Skeletal muscle satellite cell (primary cell): ENCODE data around the gene PLCB1.

Experiments
- H3K27me3 ChIP-seq: 2 replicates; pipeline ENCODE4 v1.7.0; 2013; ENCODE audit warnings: low read length; ENCODE audit not compliant: control insufficient read depth, insufficient read depth
- H3K36me3 ChIP-seq: 2 replicates; pipeline ENCODE4 v1.7.0; 2013; ENCODE audit warnings: mild to moderate bottlenecking, control low read depth, low read length; ENCODE audit not compliant: insufficient read depth
- H3K4me1 ChIP-seq: 2 replicates; pipeline ENCODE4 v1.7.0; 2013; ENCODE audit warnings: low read length; ENCODE audit not compliant: control insufficient read depth, insufficient read depth
- H3K4me2 ChIP-seq: 2 replicates; pipeline ENCODE4 v1.7.0; 2013; ENCODE audit warnings: mild to moderate bottlenecking, low read length
- H3K4me3 ChIP-seq: 2 replicates; pipeline ENCODE4 v1.7.0; 2013; ENCODE audit warnings: low read length
- H3K9ac ChIP-seq: 2 replicates; pipeline ENCODE4 v1.7.0; 2013; ENCODE audit warnings: mild to moderate bottlenecking, low read depth, low read length, moderate library complexity
- H3K9me3 ChIP-seq: replicated peaks from 2 replicates; pipeline ENCODE4 v1.7.0; 2013; ENCODE audit warnings: mild to moderate bottlenecking, control low read depth, low read length

The PLCB1 gene

DNA sequence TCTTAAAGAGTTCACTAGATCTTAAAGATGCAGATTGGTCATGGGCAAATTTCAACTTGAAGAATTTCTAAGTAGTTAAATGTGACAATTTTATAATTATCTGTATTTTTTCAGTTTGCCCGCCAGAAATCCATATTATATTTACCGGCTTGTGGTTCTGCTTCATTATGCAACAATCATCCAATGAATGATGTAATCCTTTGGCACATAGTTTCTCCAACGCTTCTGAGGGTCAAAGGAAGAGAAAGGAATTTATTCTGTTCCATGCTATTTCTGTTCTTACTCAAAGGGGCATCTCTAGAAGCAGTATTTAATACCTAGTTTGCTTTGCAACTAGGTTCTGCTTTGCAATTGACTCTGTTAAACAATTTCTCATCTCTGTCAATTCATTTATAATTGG lies 577.6 kb downstream of the PLCB1 start:
- no peaks in the 10 kb centered on the region for H3K36me3 ChIP-seq
- no peak overlapping the region for H3K9ac ChIP-seq
- no peaks in the 10 kb centered on the region for H3K9me3 ChIP-seq
- H3K27me3 ChIP-seq, result no peaks in the 10 kb centered on the region
- H3K4me2 ChIP-seq, result no peak overlapping the region
- no peak overlapping the region for H3K4me3 ChIP-seq
- H3K4me1 ChIP-seq, result no peaks in the 10 kb centered on the region

DNA sequence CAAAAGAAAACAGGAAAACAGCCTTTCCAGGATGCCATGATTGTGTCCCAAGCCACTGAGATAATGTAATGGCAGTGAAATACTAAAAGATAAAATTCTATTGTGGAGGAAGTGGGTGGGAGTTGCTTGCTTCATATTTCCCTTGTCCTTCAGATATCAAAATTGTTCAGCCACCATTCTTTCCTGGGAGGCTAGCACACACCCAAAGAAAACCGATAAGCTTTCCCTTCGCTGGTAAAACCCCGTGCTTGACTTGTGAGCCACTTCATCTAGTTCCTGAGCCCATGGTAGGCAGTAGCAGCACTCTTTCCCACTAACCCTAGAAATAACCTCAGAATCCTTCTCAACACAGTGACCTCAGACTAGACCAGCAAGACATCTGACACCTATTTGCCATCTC lies 579.4 kb downstream of the PLCB1 start:
- Histone ChIP-seq H3K4me2 (no peak overlapping the region), H3K27me3 (no peaks in the 10 kb centered on the region), H3K9ac (no peak overlapping the region), H3K4me3 (no peak overlapping the region), H3K36me3 (no peaks in the 10 kb centered on the region), H3K9me3 (no peaks in the 10 kb centered on the region), H3K4me1 (no peaks in the 10 kb centered on the region)

DNA sequence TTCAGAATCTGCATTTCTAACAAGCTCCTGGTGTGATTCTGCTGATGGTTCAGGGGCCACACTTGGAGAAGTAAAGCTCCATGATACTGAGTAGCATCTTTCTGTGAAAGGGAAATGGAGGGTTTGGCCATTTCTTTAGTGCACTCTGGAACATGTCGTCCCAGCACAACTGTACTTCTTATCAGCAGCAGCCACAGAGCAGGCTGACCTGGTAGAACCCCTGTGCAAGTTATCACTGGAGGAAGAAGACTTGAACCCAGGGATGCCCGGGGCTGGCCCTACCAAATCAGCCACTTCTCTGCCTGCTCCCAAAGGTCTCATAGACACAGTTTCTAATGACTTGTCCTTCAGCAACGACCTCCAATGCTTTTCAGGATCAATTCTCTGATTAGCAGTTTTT lies 582.1 kb downstream of the PLCB1 start:
- Histone ChIP-seq H3K27me3 (no peaks in the 10 kb centered on the region), H3K9me3 (no peaks in the 10 kb centered on the region), H3K36me3 (no peaks in the 10 kb centered on the region), H3K4me1 (no peaks in the 10 kb centered on the region), H3K9ac (no peak overlapping the region), H3K4me2 (no peak overlapping the region), H3K4me3 (no peak overlapping the region)

DNA sequence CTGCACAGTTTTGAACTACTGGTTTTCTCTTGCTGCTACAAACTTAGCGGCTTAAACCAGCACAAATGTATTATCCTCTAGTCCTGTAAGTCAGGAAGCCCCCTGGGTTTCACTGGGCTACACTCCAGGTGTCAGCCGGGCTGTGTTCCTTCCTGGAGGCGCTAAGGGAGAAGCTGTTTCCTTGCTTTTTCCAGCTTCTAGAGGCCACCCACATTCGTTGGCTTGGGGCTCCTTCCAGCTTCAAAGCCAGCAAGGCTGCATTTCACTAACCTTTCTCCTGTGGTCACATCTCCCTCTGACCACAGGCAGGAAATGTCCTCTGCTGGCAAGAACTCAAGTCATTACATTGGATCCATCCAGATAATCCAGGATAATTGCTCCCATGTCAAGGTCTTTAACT lies 586.2 kb downstream of the PLCB1 start:
- no peaks in the 10 kb centered on the region for H3K36me3 ChIP-seq
- H3K4me1 ChIP-seq, result no peaks in the 10 kb centered on the region
- H3K9ac ChIP-seq, result no peak overlapping the region
- no peak overlapping the region for H3K4me2 ChIP-seq
- H3K27me3 ChIP-seq, result no peaks in the 10 kb centered on the region
- H3K9me3 ChIP-seq, result no peaks in the 10 kb centered on the region
- no peak overlapping the region for H3K4me3 ChIP-seq

DNA sequence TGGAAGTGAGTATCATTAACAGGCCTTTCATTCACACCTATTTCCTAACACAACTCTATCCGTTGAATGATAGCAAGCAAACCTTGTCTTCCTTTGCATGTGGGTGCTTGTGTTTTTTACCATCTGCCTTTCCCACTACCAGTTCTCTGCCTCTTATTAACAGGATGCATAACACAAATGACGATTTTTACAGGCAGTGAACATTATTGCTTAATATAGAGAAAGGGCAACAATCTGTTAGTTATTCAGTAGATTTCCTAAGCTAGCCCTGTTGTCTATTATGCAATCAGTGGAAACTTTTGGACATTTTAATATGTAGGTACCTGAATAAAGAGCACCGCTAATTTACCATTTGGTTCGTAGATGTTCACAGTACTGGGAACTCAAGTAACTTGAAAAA lies 588.0 kb downstream of the PLCB1 start:
- Histone ChIP-seq H3K27me3 (no peaks in the 10 kb centered on the region), H3K4me1 (no peaks in the 10 kb centered on the region), H3K4me2 (no peak overlapping the region), H3K9me3 (no peaks in the 10 kb centered on the region), H3K4me3 (no peak overlapping the region), H3K36me3 (no peaks in the 10 kb centered on the region), H3K9ac (no peak overlapping the region)

DNA sequence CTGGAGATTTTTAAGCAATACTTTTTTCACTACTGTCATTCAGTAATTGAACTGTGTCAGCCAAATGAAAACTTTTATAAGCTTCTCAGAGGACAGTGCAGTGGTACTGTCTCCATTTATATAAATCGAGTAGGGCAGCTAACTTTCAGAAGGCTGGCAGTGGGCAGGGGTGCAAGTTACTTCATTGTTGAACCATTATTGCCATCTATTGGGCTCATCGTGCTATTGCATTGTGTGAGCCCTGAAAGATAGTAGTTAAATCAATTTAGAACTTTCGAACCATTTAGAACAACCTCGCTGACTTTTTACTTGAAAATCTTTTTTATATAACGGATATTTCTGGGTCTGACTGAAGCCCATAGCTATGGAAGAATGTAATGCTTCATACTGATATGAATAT lies 589.0 kb downstream of the PLCB1 start:
- no peak overlapping the region for H3K4me2 ChIP-seq
- no peaks in the 10 kb centered on the region for H3K4me1 ChIP-seq
- H3K27me3 ChIP-seq, result no peaks in the 10 kb centered on the region
- H3K9me3 ChIP-seq, result no peaks in the 10 kb centered on the region
- no peak overlapping the region for H3K4me3 ChIP-seq
- no peaks in the 10 kb centered on the region for H3K36me3 ChIP-seq
- no peak overlapping the region for H3K9ac ChIP-seq

DNA sequence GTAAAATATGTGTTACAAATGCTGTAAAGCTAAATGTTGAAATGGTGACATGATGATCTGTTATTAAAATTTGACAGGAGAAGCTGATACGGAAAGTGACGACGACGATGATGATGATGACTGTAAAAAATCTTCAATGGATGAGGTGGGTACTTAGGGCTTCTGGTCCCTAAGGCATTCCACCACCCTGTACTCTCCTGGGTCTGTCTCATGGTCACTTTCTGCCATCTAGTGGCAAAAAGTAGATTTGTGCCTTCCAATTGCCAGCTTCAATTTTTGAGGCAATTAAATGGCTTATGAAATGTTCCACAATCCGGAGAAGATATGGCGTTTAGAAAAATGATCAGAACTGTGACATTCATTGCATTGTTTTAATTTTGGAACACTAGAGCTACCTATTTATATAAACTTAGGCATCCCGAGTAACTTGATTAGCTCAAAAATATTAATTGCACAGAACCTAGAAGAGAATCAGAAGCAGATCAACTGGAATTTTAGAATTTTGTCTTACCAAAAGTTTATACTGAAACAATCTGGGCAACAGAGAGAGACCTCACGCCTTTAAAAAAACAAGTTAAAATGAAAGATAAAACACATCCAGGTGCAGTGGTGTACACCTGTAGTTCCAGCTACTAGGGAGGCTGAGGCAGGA lies 590.3 kb downstream of the PLCB1 start:
- Histone ChIP-seq H3K4me3 (no peak overlapping the region), H3K9me3 (no peaks in the 10 kb centered on the region), H3K9ac (no peak overlapping the region), H3K4me2 (no peak overlapping the region), H3K27me3 (no peaks in the 10 kb centered on the region), H3K4me1 (no peaks in the 10 kb centered on the region), H3K36me3 (no peaks in the 10 kb centered on the region)

DNA sequence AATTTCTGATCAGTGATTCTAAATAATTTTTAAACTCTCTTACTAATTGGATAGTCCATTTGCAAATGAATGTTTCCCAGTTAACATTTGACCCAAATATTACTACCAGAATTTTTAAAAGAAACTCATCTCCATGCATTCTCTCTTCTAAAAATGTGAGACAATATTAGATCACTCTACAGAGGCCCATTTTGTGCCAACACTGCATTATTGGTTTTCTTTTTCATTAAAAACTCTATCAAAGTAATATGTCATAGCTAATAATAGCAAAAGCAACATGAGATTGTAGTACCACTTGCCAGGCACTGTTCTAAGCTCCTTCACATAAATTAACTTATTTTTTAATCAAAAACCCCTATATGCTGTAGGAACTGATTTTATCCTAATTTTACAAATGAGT lies 591.2 kb downstream of the PLCB1 start:
- Histone ChIP-seq H3K9me3 (no peaks in the 10 kb centered on the region), H3K4me2 (no peak overlapping the region), H3K27me3 (no peaks in the 10 kb centered on the region), H3K4me1 (no peaks in the 10 kb centered on the region), H3K9ac (no peak overlapping the region), H3K4me3 (no peak overlapping the region), H3K36me3 (no peaks in the 10 kb centered on the region)

DNA sequence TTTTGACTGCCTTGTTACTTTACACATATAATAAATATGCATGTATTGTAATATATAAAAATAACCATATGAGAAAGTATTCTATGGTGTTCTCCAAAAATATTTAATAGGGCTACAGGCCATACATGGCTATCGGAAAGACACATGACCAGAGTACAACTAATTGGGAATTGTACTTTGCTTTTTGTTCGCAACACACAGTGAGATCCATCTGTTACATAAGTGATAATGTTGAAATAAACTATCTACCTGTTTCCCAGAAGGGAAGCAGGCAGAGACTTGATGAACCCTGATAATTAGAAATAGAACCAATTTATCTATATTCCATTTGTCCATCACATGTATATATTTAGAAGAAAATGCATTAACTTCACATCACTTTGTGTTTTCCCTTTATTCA lies 592.8 kb downstream of the PLCB1 start:
- Histone ChIP-seq H3K36me3 (no peaks in the 10 kb centered on the region), H3K27me3 (no peaks in the 10 kb centered on the region), H3K4me2 (no peak overlapping the region), H3K4me1 (no peaks in the 10 kb centered on the region), H3K9ac (no peak overlapping the region), H3K9me3 (no peaks in the 10 kb centered on the region), H3K4me3 (no peak overlapping the region)

DNA sequence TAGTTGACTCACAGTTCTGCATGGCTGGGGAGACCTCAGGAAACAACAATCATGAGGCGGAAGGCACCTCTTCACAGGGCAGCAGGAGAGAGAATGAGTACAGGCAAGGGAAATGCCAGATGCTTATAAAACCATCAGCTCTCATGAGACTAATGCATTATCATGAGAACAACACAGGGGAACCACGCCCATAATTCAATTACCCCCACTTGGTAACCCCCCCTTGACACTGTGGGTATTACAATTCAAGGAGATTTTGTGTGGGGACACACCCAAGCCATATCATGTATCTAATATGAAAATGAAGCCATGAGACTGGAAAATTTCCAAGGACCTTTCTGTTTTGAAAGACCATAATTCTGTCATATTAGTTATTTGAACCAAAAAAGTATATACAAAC lies 594.4 kb downstream of the PLCB1 start:
- H3K4me2 ChIP-seq, result no peak overlapping the region
- no peak overlapping the region for H3K9ac ChIP-seq
- H3K27me3 ChIP-seq, result no peaks in the 10 kb centered on the region
- no peak overlapping the region for H3K4me3 ChIP-seq
- no peaks in the 10 kb centered on the region for H3K4me1 ChIP-seq
- H3K9me3 ChIP-seq, result no peaks in the 10 kb centered on the region
- H3K36me3 ChIP-seq, result no peaks in the 10 kb centered on the region

DNA sequence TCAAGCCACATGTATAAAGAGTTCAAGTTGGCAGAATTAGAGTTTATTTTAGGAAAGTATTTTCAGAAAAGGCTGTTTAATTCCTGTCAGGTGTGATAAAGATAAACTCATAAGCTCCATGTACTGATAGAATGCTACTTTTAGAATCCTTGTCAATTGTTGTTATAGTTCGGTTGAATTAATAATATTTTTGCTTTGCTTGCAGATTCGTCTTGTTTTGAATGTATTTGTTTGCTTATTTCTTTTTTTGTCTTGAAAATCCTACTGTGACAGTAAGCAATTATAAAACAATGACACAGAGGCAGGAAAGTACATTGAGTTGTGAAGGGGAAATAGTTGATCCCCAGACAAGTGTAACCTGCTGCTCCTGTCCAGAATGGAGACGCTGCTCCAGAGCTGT lies 602.9 kb downstream of the PLCB1 start:
- H3K9ac ChIP-seq, result no peak overlapping the region
- H3K36me3 ChIP-seq, result no peaks in the 10 kb centered on the region
- H3K27me3 ChIP-seq, result no peaks in the 10 kb centered on the region
- H3K4me2 ChIP-seq, result no peak overlapping the region
- H3K4me3 ChIP-seq, result no peak overlapping the region
- H3K9me3 ChIP-seq, result no peaks in the 10 kb centered on the region
- no peaks in the 10 kb centered on the region for H3K4me1 ChIP-seq

DNA sequence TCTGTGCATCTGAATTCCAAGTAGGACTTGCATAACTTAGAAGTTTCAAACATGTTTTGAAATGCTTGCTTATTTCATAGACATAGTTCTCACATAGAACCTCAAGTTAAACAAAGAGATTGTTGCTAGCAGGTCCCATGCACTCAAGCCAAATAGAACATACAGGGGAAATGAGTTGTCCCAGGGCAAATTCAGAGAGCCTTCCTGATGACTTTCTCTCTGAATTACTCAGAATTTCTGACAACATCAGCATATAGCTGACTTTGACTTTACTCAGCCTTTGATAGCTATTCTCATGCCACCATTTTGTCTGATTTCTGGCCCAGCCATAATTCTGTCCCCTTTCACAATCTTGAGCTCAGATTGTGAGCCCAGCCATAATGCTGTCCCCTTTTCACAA lies 603.6 kb downstream of the PLCB1 start:
- Histone ChIP-seq H3K4me1 (no peaks in the 10 kb centered on the region), H3K27me3 (no peaks in the 10 kb centered on the region), H3K36me3 (no peaks in the 10 kb centered on the region), H3K4me2 (no peak overlapping the region), H3K4me3 (no peak overlapping the region), H3K9me3 (no peaks in the 10 kb centered on the region), H3K9ac (no peak overlapping the region)
